Endothelial cell of umbilical vein (primary cell): ENCODE measurements around the gene GJB1. TPM values are rescaled to one million over a fixed set of nuclear protein-coding genes. Genes with fewer than 3 reads are reported as not detected.

Source experiments
- BruUV-seq: library from RNA; stranded (reverse); fragments of 400-500 nt; replicated peaks from 2 replicates; lab custom pipeline; 2021; lab: Mats Ljungman, UMichigan
- CTCF ChIA-PET: fragments of 300-600, 350-600 bp; sonication (Branson Sonifier 250); formaldehyde crosslinking; loops from one replicate; lab custom pipeline; 2021; ENCODE audit warnings: antibody characterized with exemption, inconsistent platforms; lab: Charles Lee
- POLR2A ChIA-PET: fragments of 300-600, 350-600 bp; sonication (Branson Sonifier 250); formaldehyde crosslinking; loops from one replicate; lab custom pipeline; 2021; ENCODE audit warnings: antibody characterized with exemption, inconsistent platforms; lab: Charles Lee
- DNase-seq: peaks from one replicate; pipeline ENCODE4 v3.0.0-alpha.2; 2011; ENCODE audit warnings: low read depth, low spot score
- FAIRE-seq: peaks from 2 replicates; lab custom pipeline; 2011; peaks lifted over from hg19 to GRCh38; lab: Jason Lieb, UNC
- H2AFZ ChIP-seq: 2 replicates; pipeline ENCODE4 v1.6.0; 2012; ENCODE audit warnings: low read depth, low read length, control low read depth, inconsistent platforms
- H3K27ac ChIP-seq: 2 replicates; pipeline ENCODE4 v1.5.1; 2011; ENCODE audit warnings: low read depth, mild to moderate bottlenecking, control low read depth, low read length, moderate library complexity; ENCODE audit not compliant: insufficient read depth
- H3K27me3 ChIP-seq, 2 experiments: 2 replicates each; pipeline versions ENCODE4 v1.6.0 to v1.6.1; 2011; ENCODE audit warnings: low read length in 2 of 2, mixed read lengths in 1 of 2; ENCODE audit not compliant: control insufficient read depth in 2 of 2, insufficient read depth in 2 of 2
- H3K36me3 ChIP-seq, 2 experiments: 2 replicates in 1 of 2; 3 replicates in 1 of 2; pipeline ENCODE4 v1.5.1; 2011; ENCODE audit warnings: low read length in 2 of 2, mild to moderate bottlenecking in 1 of 2, moderate library complexity in 1 of 2; ENCODE audit not compliant: control insufficient read depth in 2 of 2, insufficient read depth in 2 of 2; ENCODE audit errors: extremely low read depth in 1 of 2
- H3K4me1 ChIP-seq: 3 replicates; pipeline ENCODE4 v1.5.1; 2011; ENCODE audit warnings: mild to moderate bottlenecking, low read length; ENCODE audit not compliant: control insufficient read depth, insufficient read depth; ENCODE audit errors: extremely low read depth
- H3K4me2 ChIP-seq: 2 replicates; pipeline ENCODE4 v1.6.1; 2011; ENCODE audit warnings: low read length, control low read depth, mixed read lengths; ENCODE audit not compliant: insufficient read depth
- H3K4me3 ChIP-seq, 3 experiments: fragments of 200-600 bp in 1 of 3; sonication (generic), shearing (Covaris generic) in 1 of 3; replicated peaks in 1 of 3; 2 replicates each; pipeline ENCODE4 v1.5.1; 2011 to 2016; ENCODE audit warnings: control low read depth in 3 of 3, low read length in 3 of 3, mild to moderate bottlenecking in 2 of 3, inconsistent platforms in 1 of 3, low read depth in 1 of 3, moderate library complexity in 1 of 3; ENCODE audit not compliant: insufficient read depth in 1 of 3
- H3K79me2 ChIP-seq: 2 replicates; pipeline ENCODE4 v1.6.0; 2012; ENCODE audit warnings: low read length, inconsistent platforms; ENCODE audit not compliant: control insufficient read depth, insufficient read depth
- H3K9ac ChIP-seq: replicated peaks from 2 replicates; pipeline ENCODE3; 2011; ENCODE audit warnings: low read length, control low read depth; ENCODE audit not compliant: insufficient read depth; ENCODE audit errors: extremely low read depth
- H3K9me1 ChIP-seq: replicated peaks from 3 replicates; pipeline ENCODE4 v1.6.0; 2011; ENCODE audit warnings: mild to moderate bottlenecking, low read length; ENCODE audit not compliant: control insufficient read depth, insufficient read depth; ENCODE audit errors: extremely low read depth
- H3K9me3 ChIP-seq: replicated peaks from 2 replicates; pipeline ENCODE4 v1.5.1; 2012; ENCODE audit warnings: low read length, inconsistent platforms; ENCODE audit not compliant: control insufficient read depth, insufficient read depth
- H4K20me1 ChIP-seq: replicated peaks from 2 replicates; pipeline ENCODE3; 2011; ENCODE audit warnings: mild to moderate bottlenecking, low read length; ENCODE audit not compliant: control insufficient read depth, insufficient read depth; ENCODE audit errors: extremely low read depth
- CTCF ChIP-seq, 2 donors: IDR thresholded peaks; 1 replicate in 1 of 2; 2 replicates in 1 of 2; pipeline ENCODE4 v1.5.1; 2011; ENCODE audit warnings: low read length in 2 of 2, mild to moderate bottlenecking in 2 of 2, moderate library complexity in 2 of 2, control low read depth in 1 of 2, inconsistent platforms in 1 of 2, low read depth in 1 of 2; ENCODE audit not compliant: insufficient read depth in 1 of 2; ENCODE audit errors: extremely low read depth in 1 of 2
- GATA2 ChIP-seq: IDR thresholded peaks from 2 replicates; pipeline ENCODE4 v1.7.0; 2011; ENCODE audit warnings: low read depth, mild to moderate bottlenecking, moderate library complexity, mixed read lengths, low read length; ENCODE audit not compliant: insufficient read length, insufficient read depth
- MYC ChIP-seq: IDR thresholded peaks from one replicate; pipeline ENCODE4 v1.6.1; 2011; ENCODE audit warnings: mild to moderate bottlenecking, low read depth, low read length
- POLR2A ChIP-seq: IDR thresholded peaks from 2 replicates; pipeline ENCODE4 v1.6.1; 2012; ENCODE audit warnings: low read depth, mild to moderate bottlenecking, control low read depth, low read length
- POLR2AphosphoS5 ChIP-seq: IDR thresholded peaks from 2 replicates; pipeline ENCODE4 v1.6.1; 2012; ENCODE audit warnings: low read depth, mild to moderate bottlenecking, control low read depth, low read length, moderate library complexity; ENCODE audit not compliant: insufficient read depth
- dilution Hi-C: fragments of 300-500 bp; cut with MboI; formaldehyde crosslinking; loops from one replicate; pipeline ENCODE4 v1.15.0; 2019; ENCODE audit warnings: low sequenced_read_pairs; ENCODE audit not compliant: extremely low pct_ligation_motif_present
- intact Hi-C: fragments of 100-400 bp; cut with micrococcal nuclease; formaldehyde crosslinking; loops from one replicate; pipeline ENCODE4 v1.10.0; 2022
- polyA plus RNA-seq, 4 experiments: library from polyadenylated mRNA; depleted of rRNA in 3 of 4; stranded (reverse) in 3 of 4; unstranded in 1 of 4; fragments of >200 nt; gene quantifications; 2 replicates each; pipeline versions ENCODE4 v1.2.1 to v1.2.3, GENCODE V29; 2011 to 2012; ENCODE audit warnings: missing spikeins in 1 of 4
- total RNA-seq: library from RNA; stranded (reverse); gene quantifications from 2 replicates; pipeline ENCODE4 v1.2.3, GENCODE V29; 2021

GJB1 gene
- total and polyA plus RNA-seq, 2 donors (not counting 3 experiments of a cell fraction or from before 2014, with no cell fraction given) = not detected

GRCh38 chrX:71227370-71228062 lies 4.5 kb downstream of the GJB1 start:
- H3K79me2 ChIP-seq = no peaks in the 10 kb centered on the region
- H3K9me1 ChIP-seq = no peaks in the 10 kb centered on the region
- intact Hi-C loops (no loop called here), dilution Hi-C loops (no loop called here)
- H3K27ac ChIP-seq = no peak overlapping the region
- H2AFZ ChIP-seq = no peak overlapping the region
- DNase-seq (no peak), FAIRE-seq (no peak)
- no peak for TF ChIP-seq POLR2AphosphoS5
- no peak for TF ChIP-seq GATA2
- no peak for TF ChIP-seq CTCF (IDR thresholded peaks at IDR 0.05; ENCODE audit: extremely low read depth in 1 of 2, insufficient read depth in 1 of 2, low read depth in 1 of 2, low read length in 2 of 2)
- no peak for TF ChIP-seq POLR2A
- no peak for TF ChIP-seq MYC
- H3K27me3 ChIP-seq = no peaks in the 10 kb centered on the region
- no peaks in the 10 kb centered on the region for H4K20me1 ChIP-seq
- H3K9me3 ChIP-seq = no peaks in the 10 kb centered on the region
- no peak overlapping the region for H3K4me3 ChIP-seq
- no TSS peak for BruUV-seq
- ChIA-PET CTCF (no interaction called here), POLR2A (no interaction called here)
- H3K9ac ChIP-seq = no peak overlapping the region
- H3K4me2 ChIP-seq = no peak overlapping the region
- H3K4me1 ChIP-seq = no peaks in the 10 kb centered on the region
- H3K36me3 ChIP-seq = no peaks in the 10 kb centered on the region
